Kidney (tissue), 14 donors: Measurements from ENCODE around the gene AANAT. TPM values are rescaled to one million over a fixed set of nuclear protein-coding genes. Genes with fewer than 3 reads are reported as not detected.
"Not testable (repeated sequence)": the region's sequence is repeated elsewhere in the genome, so short reads cannot be mapped to it uniquely, and the experiment has no call there.

ENCODE experiments used
- DNase-seq, 5 donors: peaks; one replicate each; pipeline ENCODE4 v3.0.0-alpha.2; 2013 to 2020
- FAIRE-seq: peaks from 2 replicates; lab custom pipeline; 2012; peaks lifted over from hg19 to GRCh38; lab: Jason Lieb, UNC
- H3K27ac ChIP-seq, 2 donors: one replicate each; pipeline ENCODE4 v1.7.0; 2013; ENCODE audit warnings: low read depth in 2 of 2, low read length in 2 of 2, inconsistent platforms in 1 of 2
- H3K27me3 ChIP-seq: one replicate; pipeline ENCODE4 v1.7.1; 2013; ENCODE audit warnings: low read length, inconsistent platforms; ENCODE audit not compliant: control insufficient read depth, insufficient read depth
- H3K36me3 ChIP-seq, 3 donors: one replicate each; pipeline versions ENCODE4 v1.7.0 to v1.7.1; 2013; ENCODE audit warnings: low read length in 3 of 3, control low read depth in 1 of 3, inconsistent platforms in 1 of 3; ENCODE audit not compliant: insufficient read depth in 3 of 3, control insufficient read depth in 2 of 3
- H3K4me1 ChIP-seq, 3 donors: one replicate each; pipeline versions ENCODE4 v1.7.0 to v1.7.1; 2013; ENCODE audit warnings: low read length in 3 of 3, inconsistent platforms in 1 of 3, low read depth in 1 of 3; ENCODE audit not compliant: control insufficient read depth in 2 of 3, insufficient read depth in 2 of 3
- H3K4me3 ChIP-seq, 3 donors: one replicate each; pipeline versions ENCODE4 v1.7.0 to v1.8.1; 2013; ENCODE audit warnings: low read length in 3 of 3, control low read depth in 1 of 3, inconsistent platforms in 1 of 3
- H3K9ac ChIP-seq, 3 donors: one replicate each; pipeline versions ENCODE4 v1.7.0 to v1.7.1; 2013; ENCODE audit warnings: low read length in 3 of 3, control low read depth in 1 of 3, inconsistent platforms in 1 of 3
- H3K9me3 ChIP-seq, 3 donors: one replicate each; pipeline versions ENCODE4 v1.7.0 to v1.7.1; 2013; ENCODE audit warnings: low read length in 3 of 3, control low read depth in 1 of 3, inconsistent platforms in 1 of 3; ENCODE audit not compliant: control insufficient read depth in 2 of 3, insufficient read depth in 1 of 3
- CTCF ChIP-seq: IDR thresholded peaks from 3 replicates; pipeline ENCODE4 v1.5.1; 2012; ENCODE audit warnings: mild to moderate bottlenecking, moderate library complexity, borderline replicate concordance; ENCODE audit not compliant: insufficient read depth; ENCODE audit errors: extremely low read depth
- intact Hi-C: fragments of 100-400 bp; cut with DNase I; formaldehyde crosslinking; loops from one replicate; pipeline ENCODE4 v1.11.1; 2022
- polyA plus RNA-seq: library from polyadenylated mRNA; stranded (reverse); fragments of 350-450 nt; fragmentation: Illumina TruSeq; extraction: RNeasy Lipid Tissue Mini Kit (QIAGEN cat#74804); gene quantifications from one replicate; pipeline ENCODE4 v1.2.3, GENCODE V29; 2014; ENCODE audit warnings: low read depth, low replicate concordance; ENCODE audit not compliant: insufficient read depth
- total RNA-seq: library from RNA; stranded (reverse); fragmentation: NEBNext Ultra II Directional; extraction: Animal tissue kit (Norgen Biotek cat#: 25700); gene quantifications from one replicate; pipeline ENCODE4 v1.2.1, GENCODE V29; 2021
- donor health status: control.
- donor health status: control.
- donor health status: control.
- donor health status: control.
- donor health status: control.
- donor health status: DM: yes; HTN: yes; CAD: no.
- donor health status: Normal renal cell carcinoma (clear cell type).

AANAT gene
- total and polyA plus RNA-seq, 2 donors from 2014 or later: not detected

- FAIRE-seq (no peak), DNase-seq (peak in 1 of 5 donors; percentile 31)
- no peak for TF ChIP-seq CTCF
- Histone ChIP-seq H3K36me3 (no peaks in the 10 kb centered on the region), H3K27me3 (no peaks in the 10 kb centered on the region), H3K9me3 (no peaks in the 10 kb centered on the region), H3K9ac (no peak overlapping the region), H3K27ac (no peak overlapping the region), H3K4me1 (peaks cover 0 to 2% (median 0%) of the 10 kb centered on the region in 3 donors), H3K4me3 (no peak overlapping the region)
- intact Hi-C loops: no loop called here
Measured at GRCh38 chr17:76511668-76512365, 44.4 kb downstream of the AANAT start.

GRCh38 chr17:76512366-76513305, 45.2 kb downstream of the AANAT start:
- FAIRE-seq: no peak
- Histone ChIP-seq H3K27me3 (no peaks in the 10 kb centered on the region), H3K9ac (no peak overlapping the region), H3K4me1 (peaks cover 0 to 2% (median 0%) of the 10 kb centered on the region in 3 donors), H3K9me3 (no peaks in the 10 kb centered on the region), H3K27ac (no peak overlapping the region), H3K4me3 (no peak overlapping the region), H3K36me3 (no peaks in the 10 kb centered on the region)
- intact Hi-C loops: no loop called here
- no peak for TF ChIP-seq CTCF
- DNase-seq: peak in 1 of 5 donors; percentile 31

- peaks cover 0 to 4% (median 2%) of the 10 kb centered on the region in 3 donors for H3K4me1 ChIP-seq
- DNase-seq: no peak
- TF ChIP-seq CTCF: no peak
- intact Hi-C loops: no loop called here
- no peaks in the 10 kb centered on the region for H3K27me3 ChIP-seq
- FAIRE-seq: no peak
- H3K27ac ChIP-seq: no peak overlapping the region
- no peaks in the 10 kb centered on the region for H3K9me3 ChIP-seq
- H3K36me3 ChIP-seq: no peaks in the 10 kb centered on the region
- H3K4me3 ChIP-seq: no peak overlapping the region
- no peak overlapping the region for H3K9ac ChIP-seq
Measured at GRCh38 chr17:76513306-76513692, 45.9 kb downstream of the AANAT start.

GRCh38 chr17:76514355-76514754, 47.0 kb downstream of the AANAT start:
- DNase-seq, H3K4me1 ChIP-seq, H3K4me3 ChIP-seq, H3K27me3 ChIP-seq, H3K9me3 ChIP-seq, H3K36me3 ChIP-seq, intact Hi-C loops, FAIRE-seq, H3K9ac ChIP-seq, H3K27ac ChIP-seq: not testable (repeated sequence)
